Colon (tissue), 2 donors: ENCODE measurements around the gene DHRS13.

ENCODE experiments used
- FAIRE-seq: peaks from 2 replicates; lab custom pipeline; 2012; peaks lifted over from hg19 to GRCh38; lab: Jason Lieb, UNC
- donor health status: control.
- donor health status: control.

DHRS13 gene

DNA sequence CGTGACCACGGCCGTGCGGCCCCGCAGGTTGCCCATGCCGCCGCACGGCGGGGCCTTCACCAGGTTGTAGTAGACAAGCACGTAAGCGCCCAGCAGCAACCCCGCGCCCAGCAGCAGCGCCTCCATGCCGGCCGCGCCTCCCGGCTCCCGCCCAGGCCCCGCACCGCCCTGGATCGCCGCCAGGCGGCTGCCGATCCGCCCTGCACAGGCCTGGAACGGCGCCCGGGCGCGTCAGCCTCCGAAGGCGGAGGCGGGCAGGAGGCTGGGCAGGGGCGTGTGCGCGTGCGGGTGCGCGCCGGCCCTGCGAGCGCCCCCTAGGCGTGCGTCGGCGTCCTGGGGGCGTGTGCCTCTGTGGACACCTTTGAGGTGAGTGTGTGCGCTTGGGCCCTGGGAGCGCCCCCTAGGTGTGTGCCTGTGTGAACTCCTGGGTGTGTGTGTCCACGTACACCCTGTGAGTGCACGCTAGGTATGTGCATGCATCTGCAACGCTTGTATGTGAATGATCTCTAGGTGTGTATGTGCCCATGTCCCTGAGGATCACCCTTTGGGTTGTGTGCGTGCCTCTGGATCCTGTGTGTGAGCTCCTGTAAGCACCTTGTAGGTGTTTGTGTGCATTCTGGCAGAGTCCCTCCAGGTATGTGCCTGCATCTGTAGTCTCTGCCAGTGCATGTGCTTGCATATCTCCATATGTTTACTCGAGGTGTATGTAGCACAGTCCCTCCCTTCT is at the start of gene DHRS13:
TSS of gene DHRS13 (minus strand) at position 261 of the 727 bp plus-strand sequence. CDS start at position 126, 135 bp downstream.
- FAIRE-seq: no peak

DNA sequence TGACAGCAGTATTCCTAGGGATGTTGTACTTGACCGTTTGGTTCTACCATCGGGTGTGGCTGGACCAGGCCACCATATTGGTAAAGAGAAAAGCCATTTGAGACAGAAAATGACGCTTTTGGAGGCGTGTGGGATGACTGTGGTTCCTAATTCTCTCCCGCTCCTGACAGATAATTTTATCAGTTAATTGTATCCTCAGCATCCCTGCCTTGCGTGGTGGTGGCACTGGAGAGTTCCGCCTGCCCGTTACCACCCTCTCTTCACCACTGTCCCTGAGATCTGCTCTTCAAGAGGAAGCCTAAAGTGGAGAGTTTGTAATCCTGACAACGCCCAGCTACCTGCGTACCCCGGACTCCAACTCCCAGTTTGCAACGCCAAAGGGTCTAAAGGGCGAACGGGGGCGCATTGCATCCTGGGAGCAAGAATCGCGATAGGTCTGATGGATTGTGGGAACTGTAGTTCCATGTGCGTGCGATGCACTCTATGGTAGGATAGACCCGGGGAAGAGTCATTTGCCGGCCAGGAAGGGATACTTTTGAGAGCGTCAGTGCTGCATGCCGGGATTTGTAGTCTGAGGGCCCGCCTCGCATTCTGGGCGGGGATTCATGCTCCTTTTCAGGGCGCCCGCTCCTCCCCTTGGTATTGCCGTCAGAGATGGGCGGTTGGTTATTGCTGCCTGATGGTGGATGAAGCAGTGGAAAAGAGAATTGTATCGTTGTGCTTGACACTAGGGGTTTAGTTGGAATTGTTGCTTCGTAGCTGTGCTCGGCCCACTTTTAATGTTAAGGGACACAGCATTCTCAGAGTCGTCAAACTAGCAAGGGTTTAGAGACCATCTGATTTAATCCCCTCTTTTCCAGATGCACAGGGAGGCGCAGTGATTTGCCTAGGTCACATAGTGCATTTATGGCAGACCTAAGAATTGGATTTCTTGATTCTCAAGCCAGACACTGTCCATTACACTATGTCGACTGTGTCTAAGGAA is 49.4 kb upstream of the DHRS13 start:
- FAIRE-seq: peak; percentile 96

DNA sequence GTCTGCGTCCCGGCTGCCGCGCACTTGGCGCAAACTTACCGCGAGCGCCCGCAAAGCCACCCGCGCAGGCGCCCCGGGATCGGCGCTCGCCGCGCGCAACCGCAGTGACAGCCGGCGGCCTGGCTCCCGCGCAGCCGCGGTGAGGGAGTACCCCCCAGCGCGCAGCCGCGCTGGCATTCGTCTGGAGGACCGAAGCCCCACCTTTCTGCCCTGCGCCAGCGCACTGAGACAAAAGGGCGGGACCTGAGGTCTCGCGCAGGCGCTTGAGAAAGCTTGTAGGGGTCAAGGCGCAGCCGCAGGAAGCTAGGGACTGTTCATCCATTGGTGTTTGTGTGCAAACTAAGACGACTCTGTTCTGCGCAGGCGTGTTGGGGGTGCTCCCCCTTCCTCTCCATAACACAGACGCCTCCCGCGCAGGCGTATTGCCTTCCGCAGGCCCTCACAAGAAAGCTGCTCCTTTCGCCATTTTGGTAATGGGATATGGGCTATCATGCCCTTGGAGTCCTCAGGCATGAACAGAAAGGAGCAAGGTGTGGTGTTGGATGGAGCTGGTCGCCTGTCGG is 48.6 kb upstream of the DHRS13 start, which contains the start of gene PHF12:
TSS of gene PHF12 (minus strand) at position 91 of the 563 bp plus-strand sequence. CDS start 558 bp downstream, outside the sequence.
- FAIRE-seq: no peak

DNA sequence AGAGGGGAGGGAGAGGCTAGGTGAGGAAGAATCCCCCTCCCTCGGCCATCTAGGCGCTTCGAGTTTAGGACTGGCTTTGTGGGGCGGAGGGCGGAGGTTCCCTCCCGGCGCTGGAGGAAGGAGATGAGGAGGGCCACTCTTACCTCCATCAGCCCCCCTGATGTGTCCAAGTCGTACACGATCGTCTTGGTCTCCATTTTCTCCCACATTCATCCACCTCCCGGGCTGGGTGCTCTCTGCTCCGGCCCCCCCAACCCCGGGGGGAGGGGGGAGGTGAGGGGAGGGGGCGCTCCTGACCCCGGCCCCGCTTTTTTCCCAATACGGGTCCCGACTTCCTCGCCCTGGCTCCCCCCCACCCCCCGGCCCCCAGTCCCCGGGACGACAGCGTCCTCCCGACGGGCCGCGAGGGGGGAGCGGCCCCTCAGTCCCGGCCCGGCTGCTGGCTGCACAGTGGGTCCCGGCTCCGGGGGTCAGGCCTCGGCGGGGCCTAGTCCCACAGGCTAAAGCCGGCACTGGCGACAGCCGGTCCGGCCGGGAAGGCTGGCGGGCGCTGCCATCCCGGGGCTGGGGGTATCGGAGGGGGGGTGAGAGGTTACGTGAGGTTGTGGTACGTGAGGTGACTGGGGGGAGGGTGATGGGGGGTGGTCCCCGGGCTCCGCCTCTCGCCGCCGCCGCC is 48.0 kb upstream of the DHRS13 start:
- FAIRE-seq: no peak

GRCh38 chr17:28950017-28950751 is 47.3 kb upstream of the DHRS13 start:
- no peak for FAIRE-seq

- no peak for FAIRE-seq
Observed at GRCh38 chr17:28949185-28950016, 46.5 kb upstream of the DHRS13 start.

DNA sequence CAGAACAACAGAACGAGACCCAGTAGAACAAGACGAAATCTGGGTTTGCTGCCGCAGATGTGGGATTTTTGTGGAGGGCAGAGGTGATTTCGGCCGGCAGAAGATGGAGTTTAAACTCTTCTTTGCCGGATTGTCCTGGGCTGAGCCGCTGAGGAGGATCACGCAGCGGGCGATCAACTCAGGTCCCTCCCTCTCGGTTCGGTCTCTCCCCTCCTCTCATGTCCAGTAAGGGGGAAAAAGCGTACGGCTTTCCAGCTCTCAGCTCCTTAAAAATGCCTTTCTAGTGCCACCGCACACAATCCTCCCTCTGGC is 46.0 kb upstream of the DHRS13 start:
- FAIRE-seq: no peak

DNA sequence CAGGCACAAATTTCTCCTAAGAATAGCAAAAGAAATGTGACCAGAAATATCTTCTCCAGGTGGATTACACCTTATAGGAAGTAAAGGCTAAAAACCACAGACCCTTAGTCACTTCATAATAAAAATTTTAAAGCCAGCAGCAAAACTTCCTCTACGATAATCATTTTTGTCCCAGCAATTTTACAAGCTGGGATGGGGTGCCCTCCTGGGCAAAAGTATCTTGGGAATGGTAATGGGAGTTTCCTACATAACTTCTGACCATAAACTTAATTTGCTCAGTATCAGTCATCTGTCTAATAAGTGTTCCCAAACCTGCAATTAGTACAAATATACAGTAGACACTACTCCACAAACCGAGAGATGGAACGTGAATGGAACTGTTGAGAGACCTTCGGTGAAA is 45.5 kb upstream of the DHRS13 start:
- FAIRE-seq: no peak

GRCh38 chr17:28947639-28948038 is 44.8 kb upstream of the DHRS13 start:
- FAIRE-seq: no peak

GRCh38 chr17:28946239-28946638 is 43.4 kb upstream of the DHRS13 start:
- FAIRE-seq: no peak

DNA sequence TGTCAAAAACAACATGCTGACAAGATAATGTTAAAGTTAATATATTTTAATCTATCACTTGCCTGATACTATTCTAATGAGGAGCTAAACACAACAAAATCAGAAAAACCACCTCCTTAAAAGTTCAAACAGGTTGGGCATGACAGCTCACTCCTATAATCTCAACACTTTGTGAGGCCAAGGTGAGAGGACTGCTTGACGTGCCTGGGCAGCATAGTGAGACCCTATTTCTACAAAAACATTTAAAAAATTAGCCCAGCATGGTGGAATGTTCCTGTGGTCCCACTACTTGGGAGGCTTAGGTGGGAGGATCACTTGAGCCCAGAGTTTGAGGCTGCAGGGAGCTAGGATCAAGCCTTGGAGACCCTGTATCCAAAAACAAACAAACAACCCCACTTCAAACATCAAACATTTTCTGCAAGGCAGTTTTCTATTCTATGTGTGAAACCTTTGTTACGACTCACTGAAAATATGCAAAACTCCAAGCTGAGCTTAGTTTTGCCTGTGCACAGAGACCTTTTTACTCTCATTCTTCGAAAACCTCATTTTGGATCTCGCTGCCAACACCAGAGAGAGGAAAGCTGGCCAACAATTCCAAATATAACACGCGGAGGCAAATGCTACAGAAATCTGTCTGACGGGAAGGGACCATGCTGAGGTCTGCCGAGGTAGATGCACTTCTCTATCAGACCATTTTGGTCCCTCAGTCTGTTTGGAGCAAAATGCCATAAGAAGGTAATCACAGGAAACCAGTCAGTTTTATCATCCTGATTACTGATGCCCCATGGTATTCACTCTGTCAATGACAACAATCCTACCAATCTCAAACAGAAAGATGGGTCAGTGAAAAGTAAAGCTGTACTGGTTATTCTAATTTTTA is 42.2 kb upstream of the DHRS13 start:
- no peak for FAIRE-seq

DNA sequence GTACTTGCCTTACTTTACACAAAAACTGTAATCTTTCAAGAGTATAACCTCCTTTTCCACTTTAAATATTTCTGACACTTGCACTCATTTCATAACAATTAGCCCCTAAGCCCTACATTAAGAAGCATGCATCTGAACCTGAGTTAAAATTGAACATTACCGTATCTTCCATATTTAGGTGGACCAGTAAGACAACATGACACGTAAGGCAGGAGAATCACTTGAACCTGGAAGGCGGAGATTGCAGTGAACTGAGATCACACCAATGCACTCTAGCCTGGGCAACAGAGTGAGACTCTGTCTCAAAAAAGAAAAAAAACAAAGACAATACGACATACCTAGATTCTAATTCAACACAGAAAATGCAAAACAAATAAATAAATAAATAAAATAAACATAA is 41.5 kb upstream of the DHRS13 start:
- no peak for FAIRE-seq

GRCh38 chr17:28942925-28943324 is 40.0 kb upstream of the DHRS13 start:
- no peak for FAIRE-seq

- FAIRE-seq: no peak
Observed at GRCh38 chr17:28941251-28941650, 38.4 kb upstream of the DHRS13 start.

- FAIRE-seq: no peak
Observed at GRCh38 chr17:28940675-28941074, 37.8 kb upstream of the DHRS13 start.

- FAIRE-seq: no peak
Observed at GRCh38 chr17:28940142-28940541, 37.3 kb upstream of the DHRS13 start.

DNA sequence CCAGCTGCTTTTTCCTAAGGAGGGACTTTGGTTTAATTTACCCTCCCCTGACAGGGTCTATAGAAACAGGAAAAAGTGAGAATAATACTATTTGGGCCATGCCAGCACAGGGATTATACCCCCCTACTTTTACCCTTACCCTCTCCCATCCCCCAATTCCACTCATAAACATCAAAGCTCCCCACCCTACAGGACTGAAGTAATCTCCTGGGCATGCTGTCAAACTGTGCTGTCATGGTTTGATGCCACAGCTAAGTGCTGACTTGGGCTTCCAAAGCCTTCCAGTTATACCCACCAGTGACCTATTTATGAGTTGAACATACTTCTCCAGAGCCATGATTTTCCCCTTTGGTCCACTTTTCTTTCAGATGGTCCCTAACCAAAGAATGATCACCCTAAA is 35.7 kb upstream of the DHRS13 start:
- no peak for FAIRE-seq

DNA sequence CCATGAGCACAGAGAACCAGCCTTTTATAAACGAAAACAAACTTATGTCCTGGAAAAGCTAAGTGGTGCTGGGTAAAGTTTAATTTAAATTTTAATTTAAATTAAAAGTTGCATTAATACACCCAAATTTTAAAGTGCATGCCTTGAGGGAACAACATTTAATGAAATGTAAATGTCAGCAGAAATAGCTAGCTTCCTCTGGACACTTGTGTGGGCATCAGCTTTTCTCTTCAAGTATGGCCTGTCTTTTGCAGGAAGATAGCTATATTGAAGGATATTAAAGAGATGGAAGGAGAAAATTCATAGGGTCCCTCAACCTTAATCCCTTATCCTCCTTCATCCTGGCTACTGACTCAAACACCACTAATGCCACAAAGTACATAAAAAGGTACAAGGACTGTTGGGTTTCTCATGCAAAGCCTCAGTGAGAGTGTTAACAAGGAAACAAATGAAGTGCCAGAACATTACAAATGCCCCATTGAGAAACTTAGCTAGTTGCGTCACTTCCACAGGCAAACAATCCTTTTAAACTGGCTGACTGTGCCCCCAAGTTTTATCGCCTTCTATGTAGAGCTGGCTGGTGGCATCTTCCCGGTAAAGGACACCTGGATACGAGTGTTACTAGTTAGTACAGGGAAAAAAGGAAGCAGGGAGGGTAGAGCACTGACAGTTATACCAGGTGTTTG is 34.3 kb upstream of the DHRS13 start:
- FAIRE-seq: no peak
